HepG2 (cell line): ENCODE results near the gene FBXO41. TPM values are rescaled to one million over a fixed set of nuclear protein-coding genes. Genes with fewer than 3 reads are reported as not detected.

Source experiments
- CHCHD3 ChIP-seq: sonication (generic); formaldehyde crosslinking; IDR thresholded peaks from 2 replicates; pipeline ENCODE4 v1.8.0; 2022; ENCODE audit warnings: mild to moderate bottlenecking, missing genetic modification reagents, moderate library complexity
- DR1 ChIP-seq: sonication (generic); formaldehyde crosslinking; IDR thresholded peaks from 2 replicates; pipeline ENCODE4 v1.8.0; 2021; ENCODE audit warnings: mild to moderate bottlenecking, missing genetic modification reagents, inconsistent platforms
- KMT2A ChIP-seq: sonication (generic); formaldehyde crosslinking; IDR thresholded peaks from 2 replicates; pipeline ENCODE4 v1.4.0; 2020; ENCODE audit warnings: missing genetic modification reagents
- MED8 ChIP-seq: sonication (generic); formaldehyde crosslinking; IDR thresholded peaks from 2 replicates; pipeline ENCODE4 v1.8.1; 2023; ENCODE audit warnings: mild to moderate bottlenecking, missing genetic modification reagents; ENCODE audit not compliant: insufficient replicate concordance
- NCOA1 ChIP-seq: sonication (generic); formaldehyde crosslinking; IDR thresholded peaks from 2 replicates; pipeline ENCODE4 v1.9.0; 2021; ENCODE audit warnings: missing genetic modification reagents
- SIX1 ChIP-seq: sonication (generic); formaldehyde crosslinking; IDR thresholded peaks from 2 replicates; pipeline ENCODE4 v1.4.0; 2020; ENCODE audit warnings: missing genetic modification reagents, borderline replicate concordance
- SP1 ChIP-seq, 2 experiments: fragments of 450-650 bp in 1 of 2; sonication (generic) in 1 of 2; formaldehyde crosslinking in 1 of 2; IDR thresholded peaks; 2 replicates each; pipeline versions ENCODE4 v1.4.0 to v1.6.1; 2016 to 2020; ENCODE audit warnings: missing genetic modification reagents in 1 of 2
- SYNCRIP ChIP-seq: fragments of 200-400 bp; formaldehyde crosslinking; IDR thresholded peaks from 2 replicates; pipeline ENCODE4 v1.6.1; 2018; ENCODE audit warnings: mild to moderate bottlenecking, low read depth, low read length; ENCODE audit not compliant: insufficient read depth
- ZMYM3 ChIP-seq: sonication (generic); formaldehyde crosslinking; IDR thresholded peaks from 2 replicates; pipeline ENCODE4 v1.5.1; 2020; ENCODE audit warnings: mild to moderate bottlenecking, missing genetic modification reagents
- ZNF160 ChIP-seq: sonication (generic); formaldehyde crosslinking; IDR thresholded peaks from 2 replicates; pipeline ENCODE4 v1.8.0; 2022; ENCODE audit warnings: mild to moderate bottlenecking, inconsistent platforms, missing genetic modification reagents
- ZNF3 ChIP-seq: IDR thresholded peaks from 2 replicates; pipeline ENCODE4 v1.7.0; 2017; ENCODE audit warnings: inconsistent platforms
- ZNF317 ChIP-seq: sonication (generic); formaldehyde crosslinking; IDR thresholded peaks from 2 replicates; pipeline ENCODE4 v1.5.0; 2020; ENCODE audit warnings: mild to moderate bottlenecking, missing genetic modification reagents
- ZNF343 ChIP-seq: sonication (generic); formaldehyde crosslinking; IDR thresholded peaks from 2 replicates; pipeline ENCODE4 v1.4.0; 2020; ENCODE audit warnings: mild to moderate bottlenecking, missing genetic modification reagents
- ZNF569 ChIP-seq: sonication (generic); formaldehyde crosslinking; IDR thresholded peaks from 2 replicates; pipeline ENCODE4 v1.5.0; 2020; ENCODE audit warnings: mild to moderate bottlenecking, missing genetic modification reagents, moderate library complexity, borderline replicate concordance
- ZNF605 ChIP-seq: sonication (generic); formaldehyde crosslinking; IDR thresholded peaks from 2 replicates; pipeline ENCODE4 v1.8.0; 2022; ENCODE audit warnings: mild to moderate bottlenecking, missing genetic modification reagents
- ZNF678 ChIP-seq: sonication (generic); formaldehyde crosslinking; IDR thresholded peaks from 2 replicates; pipeline ENCODE4 v1.4.0; 2020; ENCODE audit warnings: mild to moderate bottlenecking, missing genetic modification reagents
- polyA plus RNA-seq, 8 experiments: library from polyadenylated mRNA; depleted of rRNA in 3 of 8; stranded (reverse) in 7 of 8; unstranded in 1 of 8; fragments of >200 nt; fragmentation: Illumina TruSeq in 4 of 8; extraction: Trizol in 4 of 8; gene quantifications; 2 replicates each; pipeline versions ENCODE4 v1.2.1 to v1.2.3, GENCODE V29; 2011 to 2016; ENCODE audit warnings: low read depth in 4 of 8, missing spikeins in 1 of 8, mixed read lengths in 1 of 8; ENCODE audit not compliant: insufficient read depth in 1 of 8
- total RNA-seq, 5 experiments: library from RNA; depleted of rRNA; stranded (reverse); fragments of >200 nt; fragmentation: Illumina TruSeq; extraction: Trizol; gene quantifications; 2 replicates each; pipeline ENCODE4 v1.2.3, GENCODE V29; 2016; ENCODE audit warnings: low read depth in 1 of 5
- TF ChIP-seq, protein P1 (sequence below): sonication (generic); formaldehyde crosslinking; conservative IDR thresholded peaks from 2 replicates; pipeline ENCODE4 v1.4.0; 2020; ENCODE audit warnings: missing genetic modification reagents
- TF ChIP-seq, protein P2 (sequence below): sonication (generic); formaldehyde crosslinking; IDR thresholded peaks from 2 replicates; pipeline ENCODE4 v1.8.1; 2023; ENCODE audit warnings: mild to moderate bottlenecking, missing genetic modification reagents
- TF ChIP-seq, protein P3 (sequence below): fragments of 450-650 bp; IDR thresholded peaks from 2 replicates; pipeline ENCODE4 v1.6.1; 2016
- TF ChIP-seq, protein P4 (sequence below): IDR thresholded peaks from 2 replicates; pipeline ENCODE4 v1.6.1; 2016; ENCODE audit warnings: missing compliant biosample characterization, missing genetic modification reagents, borderline replicate concordance
- TF ChIP-seq, protein P5 (sequence below): sonication (generic); formaldehyde crosslinking; conservative IDR thresholded peaks from 2 replicates; pipeline ENCODE4 v1.8.0; 2022; ENCODE audit warnings: mild to moderate bottlenecking, moderate library complexity, missing genetic modification reagents
- TF ChIP-seq, protein P6 (sequence below): sonication (generic); formaldehyde crosslinking; IDR thresholded peaks from 2 replicates; pipeline ENCODE4 v1.5.0; 2020; ENCODE audit warnings: missing genetic modification reagents

The FBXO41 gene
- total and polyA plus RNA-seq, 2 of the 13 experiments (the other 11 are each of a cell fraction or from before 2014, with no cell fraction given) = 4.2 to 10.3 TPM

DNA sequence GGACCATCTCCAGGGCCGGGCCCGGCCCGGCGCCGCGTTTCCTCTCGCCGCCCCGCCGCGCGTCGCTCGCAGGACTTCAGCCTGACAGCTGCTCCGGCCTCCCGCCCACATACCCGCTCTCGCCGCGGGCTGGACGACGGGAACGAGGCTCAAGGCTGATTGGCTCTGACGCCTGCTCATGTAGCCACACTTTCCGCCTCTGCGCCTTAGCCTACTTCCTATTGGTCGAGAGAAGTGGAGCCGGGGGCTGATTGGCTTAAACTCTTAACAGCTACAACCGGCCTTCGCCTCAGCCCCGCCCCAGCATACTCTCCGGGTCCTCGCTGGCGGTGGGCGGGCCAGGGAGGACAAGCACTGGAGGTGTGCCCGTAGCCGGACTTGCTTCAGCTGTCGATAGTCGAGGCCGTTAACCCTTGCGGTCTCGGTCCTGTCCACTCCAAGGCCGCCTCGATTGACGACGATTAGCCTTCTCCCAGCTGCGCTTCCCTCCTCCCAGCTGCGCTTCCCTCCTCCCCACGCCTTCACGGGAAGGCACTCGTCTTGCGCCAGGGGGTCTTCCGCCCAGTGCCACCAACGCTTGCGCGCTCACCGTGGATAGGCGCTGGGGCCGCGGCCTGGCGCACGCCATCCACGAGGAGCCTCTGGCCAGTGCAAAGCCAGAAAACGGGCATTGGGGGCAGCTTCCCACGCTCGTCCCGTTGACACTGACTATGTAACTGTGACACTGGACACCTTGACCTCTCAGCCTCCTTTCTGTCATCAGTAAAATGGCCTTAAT lies 50.9 kb downstream of the FBXO41 start, which contains the start of gene PRADC1 (continued):
- TF ChIP-seq, protein P1, sequence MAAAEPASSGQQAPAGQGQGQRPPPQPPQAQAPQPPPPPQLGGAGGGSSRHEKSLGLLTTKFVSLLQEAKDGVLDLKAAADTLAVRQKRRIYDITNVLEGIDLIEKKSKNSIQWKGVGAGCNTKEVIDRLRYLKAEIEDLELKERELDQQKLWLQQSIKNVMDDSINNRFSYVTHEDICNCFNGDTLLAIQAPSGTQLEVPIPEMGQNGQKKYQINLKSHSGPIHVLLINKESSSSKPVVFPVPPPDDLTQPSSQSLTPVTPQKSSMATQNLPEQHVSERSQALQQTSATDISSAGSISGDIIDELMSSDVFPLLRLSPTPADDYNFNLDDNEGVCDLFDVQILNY (CRISPR knock-in tag) = peak; percentile 92
- peak; percentile 59; the same call in 1 of the 2 replicates for TF ChIP-seq ZNF160 (CRISPR knock-in tag)
- no peak; the same call in none of the 2 replicates for TF ChIP-seq ZNF343 (CRISPR knock-in tag)
- peak; percentile 80; the same call in 1 of the 2 replicates for TF ChIP-seq ZNF317
- TF ChIP-seq ZNF678 (CRISPR knock-in tag) = no peak
- TF ChIP-seq ZMYM3 (CRISPR knock-in tag) = 0 out of 2 replicates have a peak, but pooled peaks have one; percentile 12
- no peak for TF ChIP-seq NCOA1 (CRISPR knock-in tag)
- no peak for TF ChIP-seq ZNF3 (CRISPR knock-in tag)
- TF ChIP-seq, protein P2, sequence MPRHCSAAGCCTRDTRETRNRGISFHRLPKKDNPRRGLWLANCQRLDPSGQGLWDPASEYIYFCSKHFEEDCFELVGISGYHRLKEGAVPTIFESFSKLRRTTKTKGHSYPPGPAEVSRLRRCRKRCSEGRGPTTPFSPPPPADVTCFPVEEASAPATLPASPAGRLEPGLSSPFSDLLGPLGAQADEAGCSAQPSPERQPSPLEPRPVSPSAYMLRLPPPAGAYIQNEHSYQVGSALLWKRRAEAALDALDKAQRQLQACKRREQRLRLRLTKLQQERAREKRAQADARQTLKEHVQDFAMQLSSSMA (CRISPR knock-in tag) = peak; percentile 16; the same call in 1 of the 2 replicates
- TF ChIP-seq DR1 (CRISPR knock-in tag) = peak; percentile 80; the same call in 1 of the 2 replicates
- TF ChIP-seq KMT2A (CRISPR knock-in tag) = peak; percentile 46; the same call in 1 of the 2 replicates
- TF ChIP-seq, protein P3, sequence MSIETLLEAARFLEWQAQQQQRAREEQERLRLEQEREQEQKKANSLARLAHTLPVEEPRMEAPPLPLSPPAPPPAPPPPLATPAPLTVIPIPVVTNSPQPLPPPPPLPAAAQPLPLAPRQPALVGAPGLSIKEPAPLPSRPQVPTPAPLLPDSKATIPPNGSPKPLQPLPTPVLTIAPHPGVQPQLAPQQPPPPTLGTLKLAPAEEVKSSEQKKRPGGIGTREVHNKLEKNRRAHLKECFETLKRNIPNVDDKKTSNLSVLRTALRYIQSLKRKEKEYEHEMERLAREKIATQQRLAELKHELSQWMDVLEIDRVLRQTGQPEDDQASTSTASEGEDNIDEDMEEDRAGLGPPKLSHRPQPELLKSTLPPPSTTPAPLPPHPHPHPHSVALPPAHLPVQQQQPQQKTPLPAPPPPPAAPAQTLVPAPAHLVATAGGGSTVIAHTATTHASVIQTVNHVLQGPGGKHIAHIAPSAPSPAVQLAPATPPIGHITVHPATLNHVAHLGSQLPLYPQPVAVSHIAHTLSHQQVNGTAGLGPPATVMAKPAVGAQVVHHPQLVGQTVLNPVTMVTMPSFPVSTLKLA = peak; percentile 78
- no peak for TF ChIP-seq MED8 (CRISPR knock-in tag)
- TF ChIP-seq, protein P4, sequence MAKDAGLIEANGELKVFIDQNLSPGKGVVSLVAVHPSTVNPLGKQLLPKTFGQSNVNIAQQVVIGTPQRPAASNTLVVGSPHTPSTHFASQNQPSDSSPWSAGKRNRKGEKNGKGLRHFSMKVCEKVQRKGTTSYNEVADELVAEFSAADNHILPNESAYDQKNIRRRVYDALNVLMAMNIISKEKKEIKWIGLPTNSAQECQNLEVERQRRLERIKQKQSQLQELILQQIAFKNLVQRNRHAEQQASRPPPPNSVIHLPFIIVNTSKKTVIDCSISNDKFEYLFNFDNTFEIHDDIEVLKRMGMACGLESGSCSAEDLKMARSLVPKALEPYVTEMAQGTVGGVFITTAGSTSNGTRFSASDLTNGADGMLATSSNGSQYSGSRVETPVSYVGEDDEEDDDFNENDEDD (CRISPR knock-in tag) = peak; percentile 96
- TF ChIP-seq SIX1 (CRISPR knock-in tag) = no peak
- TF ChIP-seq ZNF605 (CRISPR knock-in tag) = peak; percentile 66; the same call in 1 of the 2 replicates
- no peak for TF ChIP-seq ZNF569 (CRISPR knock-in tag)
- TF ChIP-seq CHCHD3 (CRISPR knock-in tag) = peak; percentile 78; the same call in 1 of the 2 replicates
- TF ChIP-seq, protein P5, sequence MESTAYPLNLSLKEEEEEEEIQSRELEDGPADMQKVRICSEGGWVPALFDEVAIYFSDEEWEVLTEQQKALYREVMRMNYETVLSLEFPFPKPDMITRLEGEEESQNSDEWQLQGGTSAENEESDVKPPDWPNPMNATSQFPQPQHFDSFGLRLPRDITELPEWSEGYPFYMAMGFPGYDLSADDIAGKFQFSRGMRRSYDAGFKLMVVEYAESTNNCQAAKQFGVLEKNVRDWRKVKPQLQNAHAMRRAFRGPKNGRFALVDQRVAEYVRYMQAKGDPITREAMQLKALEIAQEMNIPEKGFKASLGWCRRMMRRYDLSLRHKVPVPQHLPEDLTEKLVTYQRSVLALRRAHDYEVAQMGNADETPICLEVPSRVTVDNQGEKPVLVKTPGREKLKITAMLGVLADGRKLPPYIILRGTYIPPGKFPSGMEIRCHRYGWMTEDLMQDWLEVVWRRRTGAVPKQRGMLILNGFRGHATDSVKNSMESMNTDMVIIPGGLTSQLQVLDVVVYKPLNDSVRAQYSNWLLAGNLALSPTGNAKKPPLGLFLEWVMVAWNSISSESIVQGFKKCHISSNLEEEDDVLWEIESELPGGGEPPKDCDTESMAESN (CRISPR knock-in tag) = peak; percentile 90
- TF ChIP-seq SP1 (IDR thresholded peaks at IDR 0.05) = no peak
- peak; percentile 89 for TF ChIP-seq SP1 (CRISPR knock-in tag; IDR thresholded peaks at IDR 0.05)
- TF ChIP-seq, protein P6, sequence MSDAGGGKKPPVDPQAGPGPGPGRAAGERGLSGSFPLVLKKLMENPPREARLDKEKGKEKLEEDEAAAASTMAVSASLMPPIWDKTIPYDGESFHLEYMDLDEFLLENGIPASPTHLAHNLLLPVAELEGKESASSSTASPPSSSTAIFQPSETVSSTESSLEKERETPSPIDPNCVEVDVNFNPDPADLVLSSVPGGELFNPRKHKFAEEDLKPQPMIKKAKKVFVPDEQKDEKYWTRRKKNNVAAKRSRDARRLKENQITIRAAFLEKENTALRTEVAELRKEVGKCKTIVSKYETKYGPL (CRISPR knock-in tag) = no peak
- no peak for TF ChIP-seq SYNCRIP
